Endothelial cell of umbilical vein (primary cell): ENCODE data around the gene CMTM4.

Experiments
- CTCF ChIP-seq, 2 donors: IDR thresholded peaks; 1 replicate in 1 of 2; 2 replicates in 1 of 2; pipeline ENCODE4 v1.5.1; 2011; ENCODE audit warnings: low read length in 2 of 2, mild to moderate bottlenecking in 2 of 2, moderate library complexity in 2 of 2, control low read depth in 1 of 2, inconsistent platforms in 1 of 2, low read depth in 1 of 2; ENCODE audit not compliant: insufficient read depth in 1 of 2; ENCODE audit errors: extremely low read depth in 1 of 2
- FOS ChIP-seq: IDR thresholded peaks from 2 replicates; pipeline ENCODE4 v1.6.1; 2011; ENCODE audit warnings: mild to moderate bottlenecking, low read length, moderate library complexity, borderline replicate concordance; ENCODE audit not compliant: insufficient read depth
- JUN ChIP-seq: IDR thresholded peaks from 2 replicates; pipeline ENCODE4 v1.6.1; 2011; ENCODE audit warnings: borderline replicate concordance, low read depth; ENCODE audit not compliant: insufficient read length, insufficient read depth
- POLR2AphosphoS5 ChIP-seq: IDR thresholded peaks from 2 replicates; pipeline ENCODE4 v1.6.1; 2012; ENCODE audit warnings: low read depth, mild to moderate bottlenecking, control low read depth, low read length, moderate library complexity; ENCODE audit not compliant: insufficient read depth

GRCh38 chr16:66566051-66566901 lies 130.3 kb downstream of the CMTM4 start, which contains the start of gene CMTM1:
- TF ChIP-seq POLR2AphosphoS5 (no peak), FOS (no peak), CTCF (IDR thresholded peaks at IDR 0.05; ENCODE audit: extremely low read depth in 1 of 2, insufficient read depth in 1 of 2, low read depth in 1 of 2, low read length in 2 of 2) (no peak), JUN (no peak)
